ENCODE measurements around the gene PROSER3.
"Not testable (repeated sequence)": the region's sequence is repeated elsewhere in the genome, so short reads cannot be mapped to it uniquely, and the experiment has no call there.

PROSER3 gene

DNA sequence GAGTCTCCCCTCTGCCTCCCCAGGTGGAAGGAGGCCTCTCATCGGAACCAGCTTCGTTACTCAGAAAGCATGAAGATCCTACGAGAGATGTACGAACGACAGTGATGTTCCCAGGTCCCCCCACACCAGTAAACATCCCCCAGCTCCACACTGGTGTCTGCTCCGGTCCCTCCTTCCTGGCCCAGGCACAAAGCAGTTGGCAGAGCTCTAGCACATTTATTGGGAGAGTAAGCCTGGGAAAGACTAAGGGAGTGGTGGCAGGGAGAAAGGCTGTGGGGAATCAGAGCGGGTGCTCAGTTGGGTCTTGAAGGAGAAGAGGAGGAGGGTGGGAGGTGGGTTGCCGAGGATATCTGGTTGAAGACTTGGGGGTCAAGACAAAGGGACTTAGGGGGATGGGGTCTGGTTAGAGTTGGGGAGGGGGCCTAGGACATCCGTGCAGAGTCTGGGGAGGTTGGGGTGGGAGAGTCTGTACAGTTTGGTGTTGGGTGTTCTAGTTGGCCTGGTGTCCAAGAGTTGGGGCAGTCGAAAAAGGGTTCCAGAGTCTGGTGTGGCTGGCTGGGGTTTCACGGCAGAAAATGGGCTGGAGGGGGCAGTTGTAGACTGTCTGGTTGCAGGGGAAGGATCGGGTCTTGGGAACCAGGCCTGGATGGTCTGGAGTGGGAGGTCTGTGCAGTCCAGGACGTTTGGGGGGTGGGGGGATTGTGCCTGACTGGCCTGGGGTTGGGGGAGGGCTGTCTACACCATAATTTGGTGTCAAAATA, 3.4 kb upstream of the PROSER3 start:
- no peak for DNase-seq (ENCODE audit: low spot score)

DNA sequence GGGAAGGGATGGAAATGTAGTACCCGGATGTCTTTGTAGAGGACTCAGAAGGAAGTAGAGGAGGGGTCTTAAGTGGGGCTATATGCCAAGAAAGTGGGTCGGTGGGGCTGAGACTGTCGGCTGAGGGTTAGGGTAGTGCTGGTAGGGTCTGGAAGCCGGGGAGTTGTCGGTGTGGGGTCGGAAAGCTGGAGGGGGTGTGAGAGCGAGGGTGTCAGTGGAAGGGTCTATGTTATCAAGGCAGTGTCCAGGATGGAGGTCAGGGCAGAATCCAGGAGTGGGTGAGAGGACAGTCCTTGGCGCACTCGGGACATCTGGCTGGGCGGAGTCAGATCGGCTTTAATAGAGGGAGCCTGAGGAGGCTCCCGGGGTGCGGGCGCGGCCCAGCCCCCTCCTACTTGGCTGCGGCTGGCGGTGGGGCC, 2.8 kb upstream of the PROSER3 start:
- no peak for DNase-seq (ENCODE audit: low spot score)

DNA sequence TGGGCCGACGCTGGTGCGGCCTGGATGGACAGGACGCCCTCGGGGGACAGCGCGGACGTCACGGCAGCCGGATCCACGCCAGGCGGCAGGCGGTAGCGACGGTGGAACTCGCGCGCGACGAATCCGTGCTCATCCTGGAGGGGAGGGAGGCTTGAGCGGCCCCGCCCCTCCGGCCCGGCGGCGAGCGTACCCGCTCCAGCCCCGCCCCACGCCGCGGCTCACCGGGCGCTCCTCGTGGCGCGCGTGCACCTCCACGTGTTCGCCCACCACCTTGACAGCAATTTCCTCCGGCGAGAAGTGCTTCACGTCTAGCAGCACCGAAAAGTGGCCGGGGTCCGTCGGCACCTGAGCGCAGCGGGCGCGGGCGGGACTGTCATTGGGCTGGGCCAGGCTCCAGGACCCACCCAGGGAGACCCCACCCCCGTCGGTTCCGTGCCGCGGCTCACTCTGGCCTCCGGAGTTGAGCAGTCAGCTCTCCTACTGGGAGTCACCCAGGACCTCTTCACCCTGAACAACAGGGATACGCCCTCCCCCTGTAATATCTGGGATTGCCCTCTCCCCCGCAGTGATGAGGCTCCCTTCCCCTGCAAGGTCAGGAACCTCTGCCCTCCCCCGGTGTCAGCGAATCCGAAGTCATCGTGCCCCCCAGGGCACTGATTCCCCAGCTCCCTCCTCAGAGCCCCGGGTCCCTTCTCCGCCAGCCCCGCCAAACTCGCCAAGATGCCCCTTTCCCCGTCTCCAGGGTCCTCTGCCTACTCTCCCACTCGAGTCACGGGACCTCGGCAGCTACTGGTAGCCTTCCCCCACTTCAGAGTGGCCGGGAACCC, 2.2 kb upstream of the PROSER3 start:
- no peak for DNase-seq (ENCODE audit: low spot score)

DNA sequence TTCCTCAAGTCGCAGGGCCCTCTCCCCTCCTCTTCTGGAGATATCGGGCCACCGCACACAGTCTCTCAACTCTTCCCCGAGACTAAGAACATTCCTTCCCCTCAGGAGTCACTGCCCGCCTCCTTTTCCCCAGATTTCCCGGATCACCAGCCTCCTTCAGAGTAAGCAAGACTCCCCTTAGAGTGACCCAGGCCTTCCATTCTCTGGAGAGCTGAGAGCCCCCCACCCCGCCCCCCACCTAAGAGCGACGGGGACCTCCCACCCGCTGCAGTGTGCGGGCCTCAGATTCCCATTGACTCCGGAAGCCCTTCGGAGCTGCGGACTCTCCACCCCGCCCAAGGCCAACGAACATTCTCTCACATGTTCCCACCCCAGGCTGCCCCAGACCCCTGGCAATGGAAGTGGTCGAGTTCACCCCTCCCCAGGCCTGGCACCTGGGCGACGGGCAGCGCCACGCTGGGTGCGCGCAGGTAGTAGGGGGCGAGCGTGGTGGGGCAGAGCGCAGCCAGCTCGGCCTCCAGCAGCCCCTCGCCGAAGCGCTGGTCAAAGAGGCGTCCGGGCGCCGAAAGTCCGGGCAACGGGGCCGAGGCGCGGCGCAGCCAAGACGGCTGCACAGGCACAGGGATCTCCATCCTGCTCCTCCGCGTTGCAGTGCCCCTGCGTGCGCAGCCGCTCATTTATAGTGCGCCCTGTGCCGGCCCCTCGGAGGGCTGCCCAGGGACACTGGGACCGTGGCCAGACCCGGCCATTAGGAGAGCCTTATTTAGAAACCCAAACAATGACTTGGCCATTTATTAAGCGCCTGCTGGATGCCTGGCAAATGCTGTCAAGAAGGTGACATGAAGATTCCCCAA, 1.4 kb upstream of the PROSER3 start, which contains the start of gene HSPB6:
Gene HSPB6 (minus strand): TSS at position 653 of the 854 bp plus-strand sequence. CDS start 21 bp downstream, at position 632.
- DNase-seq (ENCODE audit: low spot score), result no peak

DNA sequence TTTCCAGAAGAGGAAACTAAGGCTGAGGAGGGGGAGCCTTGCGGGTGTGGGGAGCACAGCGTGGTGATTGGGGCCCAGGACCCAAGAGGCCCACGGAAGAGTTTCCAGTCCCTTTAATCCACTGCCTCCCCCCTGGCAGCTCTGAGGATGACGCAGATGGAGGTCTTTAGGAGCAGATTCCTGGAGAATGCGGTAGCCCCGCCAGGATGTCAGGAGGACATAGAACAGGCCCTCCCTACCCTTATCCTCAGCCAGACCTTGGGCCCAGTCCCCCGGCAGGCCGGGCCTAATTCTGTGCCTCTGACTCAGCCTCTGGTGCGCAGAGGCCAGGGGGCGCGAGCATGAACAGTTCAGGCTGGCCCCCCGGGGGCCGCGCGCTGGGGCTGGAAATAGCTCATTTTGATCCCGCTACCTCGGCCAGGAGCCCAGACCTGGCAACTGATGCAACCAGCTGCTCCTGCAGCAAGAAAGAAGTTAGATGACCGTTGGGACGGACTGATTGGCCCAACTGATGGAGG, 686 bp upstream of the PROSER3 start:
- DNase-seq (ENCODE audit: low spot score), result no peak

DNA sequence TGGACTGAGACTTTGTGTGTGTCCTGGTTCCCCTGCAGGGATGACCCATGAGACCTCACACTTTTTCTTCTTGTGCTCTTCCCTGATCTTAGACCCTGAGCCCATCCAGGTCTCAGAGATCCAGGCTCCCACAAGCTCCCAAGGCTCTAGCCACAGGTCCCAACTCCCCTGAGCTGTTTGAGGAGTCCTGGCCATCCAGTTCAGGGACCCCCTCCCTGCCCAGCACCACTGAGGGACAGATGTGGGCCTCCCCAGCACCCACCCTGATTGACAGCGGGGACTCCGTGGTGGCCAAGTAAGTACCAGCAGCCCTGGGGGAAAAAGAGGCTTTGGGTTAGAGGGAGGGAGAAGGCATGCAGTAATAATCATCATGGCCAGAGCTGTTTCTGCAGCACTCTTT, 1.7 kb downstream of the PROSER3 start:
- no peak for DNase-seq (ENCODE audit: low spot score)

DNA sequence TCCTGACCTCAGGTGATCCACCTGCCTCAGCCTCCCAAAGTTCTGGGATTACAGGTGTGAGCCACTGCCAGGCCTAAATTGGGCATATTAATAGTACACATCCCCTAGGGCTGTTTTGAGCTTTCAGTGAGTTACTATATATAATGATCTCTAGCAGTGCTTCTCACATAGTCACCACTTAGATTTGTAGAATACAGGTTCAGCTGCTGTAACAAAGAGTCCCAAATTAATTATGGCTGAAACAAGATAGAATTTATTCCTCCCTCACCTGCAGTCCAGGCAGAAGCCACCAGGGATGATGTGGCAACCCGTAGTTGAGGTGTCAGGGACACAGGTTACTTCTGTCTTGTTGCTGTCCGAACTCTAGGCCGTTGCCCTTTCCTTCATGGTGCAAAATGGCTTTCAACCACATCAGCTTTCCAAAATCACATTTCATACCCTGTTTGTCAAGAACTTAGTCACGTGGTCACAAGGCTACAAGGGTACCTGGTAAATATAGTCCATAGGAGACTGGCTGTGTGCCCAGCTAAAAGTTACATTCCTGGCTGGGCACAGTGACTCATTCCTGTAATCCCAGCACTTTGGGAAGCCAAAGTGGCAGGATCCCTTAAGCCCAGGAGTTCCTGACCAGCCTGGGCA, 2.9 kb downstream of the PROSER3 start:
- no peak for DNase-seq (ENCODE audit: low spot score)

DNA sequence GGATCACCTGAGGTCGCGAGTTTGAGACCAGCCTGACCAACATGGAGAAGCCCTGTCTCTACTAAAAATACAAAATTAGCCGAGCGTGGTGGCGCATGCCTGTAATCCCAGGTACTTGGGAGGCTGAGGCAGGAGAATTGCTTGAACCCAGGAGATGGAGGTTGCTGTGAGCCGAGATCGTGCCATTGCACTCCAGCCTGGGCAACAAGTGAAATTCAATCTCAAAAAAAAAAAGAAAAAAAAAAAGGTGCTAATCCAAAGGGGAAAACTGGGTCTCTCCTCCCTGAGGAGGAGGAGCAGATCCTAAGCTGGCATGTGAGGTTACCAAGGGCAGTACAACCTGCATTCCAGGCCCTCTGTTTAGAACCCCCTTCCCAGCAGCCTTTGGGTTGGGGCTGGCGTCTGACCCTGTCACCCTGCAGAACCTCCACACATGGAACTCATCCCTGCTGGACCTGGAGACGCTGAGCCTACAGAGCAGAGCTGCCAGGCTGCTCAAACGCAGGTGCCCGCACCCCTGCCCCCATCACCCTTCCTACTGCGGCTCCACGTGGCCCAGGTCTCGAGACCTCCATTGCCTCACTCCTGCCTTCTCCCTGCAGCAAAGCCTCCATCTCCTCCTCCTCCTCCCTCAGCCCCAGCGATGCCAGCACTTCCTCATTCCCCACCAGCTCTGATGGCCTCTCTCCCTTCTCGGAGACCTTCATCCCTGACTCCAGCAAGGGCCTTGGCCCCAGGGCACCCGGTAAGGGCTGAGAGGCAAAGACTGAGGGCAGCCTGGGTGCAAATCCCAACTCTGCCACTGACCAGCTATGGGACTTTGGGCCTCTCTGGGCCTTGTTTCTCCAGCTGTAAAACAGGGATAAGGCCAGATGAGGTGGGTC, 6.7 kb downstream of the PROSER3 start:
- DNase-seq (ENCODE audit: low spot score), result no peak

DNA sequence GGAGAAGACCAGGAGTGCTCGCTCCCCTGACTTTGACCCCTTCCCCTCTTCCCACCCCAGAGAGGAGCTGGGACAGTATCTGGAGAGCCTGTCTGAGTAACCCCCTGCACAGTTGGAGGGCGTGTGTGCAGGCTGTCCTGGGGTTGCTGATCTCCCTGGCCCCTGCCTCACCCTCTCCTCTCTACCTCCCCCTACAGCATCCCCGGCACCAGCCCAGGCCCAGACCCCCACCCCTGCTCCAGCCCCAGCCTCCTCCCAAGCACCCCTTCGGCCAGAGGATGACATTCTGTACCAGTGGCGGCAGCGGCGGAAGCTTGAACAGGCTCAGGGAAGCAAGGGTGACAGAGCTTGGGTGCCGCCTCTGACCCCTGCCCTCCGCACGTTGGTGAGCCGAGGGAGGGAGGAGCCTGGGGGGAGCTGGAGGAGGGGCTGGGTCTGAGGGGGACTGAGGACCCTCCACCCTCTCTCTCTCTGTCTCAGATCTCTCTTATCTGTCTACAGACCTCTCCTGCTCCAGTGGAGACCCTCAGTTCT, 8.7 kb downstream of the PROSER3 start:
- DNase-seq (ENCODE audit: low spot score), result no peak

DNA sequence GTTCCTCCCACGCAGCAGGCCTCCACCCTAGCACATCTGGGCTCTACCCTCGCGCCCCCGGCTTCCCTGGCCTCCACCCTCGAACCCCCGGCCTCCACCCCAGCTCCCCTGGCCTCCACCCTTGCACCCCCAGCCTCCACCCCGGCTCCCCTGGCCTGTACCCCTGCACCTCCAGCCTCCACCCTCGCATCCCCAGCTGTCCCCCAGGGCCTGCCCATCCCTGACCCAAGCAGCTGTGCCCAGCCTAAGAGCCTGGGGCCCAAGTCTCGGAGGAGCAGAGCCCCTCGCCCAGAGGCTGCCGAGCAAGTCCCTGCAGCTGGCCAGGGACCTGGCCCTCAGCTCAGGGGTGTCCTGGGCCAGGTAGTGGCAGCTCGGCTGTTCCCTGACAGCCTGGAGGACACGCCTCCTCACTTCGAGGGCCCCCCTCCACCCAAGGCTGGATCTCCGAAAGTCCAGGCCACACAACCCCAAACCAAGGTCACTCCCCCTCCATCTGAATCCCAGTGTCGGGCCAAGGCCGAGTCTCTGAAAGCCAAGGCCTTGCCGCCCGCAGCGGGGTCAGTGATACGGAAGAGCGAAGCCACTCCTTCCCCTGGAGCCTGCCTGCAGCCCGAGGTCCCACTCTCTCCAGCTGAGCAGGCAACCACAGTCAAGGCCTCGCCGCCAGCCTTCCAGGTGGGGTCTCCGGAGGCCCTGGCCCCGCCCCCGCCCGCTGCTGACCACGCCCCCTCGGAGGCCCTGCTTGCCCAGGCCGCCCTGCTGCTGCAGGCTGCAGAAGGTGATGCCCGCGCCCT, 9.5 kb downstream of the PROSER3 start:
- no peak for DNase-seq (ENCODE audit: low spot score)

DNA sequence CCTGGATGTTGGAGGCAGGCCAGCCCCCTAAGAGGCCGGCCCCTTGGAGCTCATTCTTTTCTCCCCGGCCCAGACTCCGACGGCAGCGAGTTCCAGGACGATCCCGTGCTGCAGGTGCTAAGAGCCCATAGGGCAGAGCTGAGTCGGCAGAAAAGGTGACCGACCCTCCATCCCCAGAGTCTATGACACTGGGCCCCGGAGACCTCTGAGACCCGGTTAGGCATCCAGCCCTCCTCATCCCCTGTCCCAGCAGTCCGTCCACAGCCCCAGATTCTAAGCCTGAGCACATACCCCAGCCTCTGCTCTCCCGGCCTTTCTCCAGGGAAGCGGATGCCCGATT, 10.1 kb downstream of the PROSER3 start:
- DNase-seq (ENCODE audit: low spot score), result no peak

DNA sequence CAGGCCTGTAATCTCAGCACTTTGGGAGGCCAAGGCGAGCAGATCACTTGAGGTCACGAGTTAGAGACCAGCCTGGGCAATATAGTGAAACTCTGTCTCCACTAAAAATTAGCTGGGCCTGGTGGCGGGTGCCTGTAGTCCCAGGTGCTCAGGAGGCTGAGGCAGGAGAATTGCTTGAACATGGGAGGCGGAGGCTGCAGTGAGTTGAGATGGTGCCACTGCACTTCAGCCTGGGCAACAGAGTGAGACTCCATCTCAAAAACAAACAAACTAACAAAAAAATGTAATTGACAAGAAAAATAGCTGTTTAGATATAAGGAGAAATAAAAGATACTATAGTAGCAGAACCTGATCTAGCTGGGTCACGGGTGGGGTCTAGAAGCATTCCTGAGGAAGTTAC, 14.4 kb downstream of the PROSER3 start:
- not testable (repeated sequence) for DNase-seq (ENCODE audit: low spot score)

DNA sequence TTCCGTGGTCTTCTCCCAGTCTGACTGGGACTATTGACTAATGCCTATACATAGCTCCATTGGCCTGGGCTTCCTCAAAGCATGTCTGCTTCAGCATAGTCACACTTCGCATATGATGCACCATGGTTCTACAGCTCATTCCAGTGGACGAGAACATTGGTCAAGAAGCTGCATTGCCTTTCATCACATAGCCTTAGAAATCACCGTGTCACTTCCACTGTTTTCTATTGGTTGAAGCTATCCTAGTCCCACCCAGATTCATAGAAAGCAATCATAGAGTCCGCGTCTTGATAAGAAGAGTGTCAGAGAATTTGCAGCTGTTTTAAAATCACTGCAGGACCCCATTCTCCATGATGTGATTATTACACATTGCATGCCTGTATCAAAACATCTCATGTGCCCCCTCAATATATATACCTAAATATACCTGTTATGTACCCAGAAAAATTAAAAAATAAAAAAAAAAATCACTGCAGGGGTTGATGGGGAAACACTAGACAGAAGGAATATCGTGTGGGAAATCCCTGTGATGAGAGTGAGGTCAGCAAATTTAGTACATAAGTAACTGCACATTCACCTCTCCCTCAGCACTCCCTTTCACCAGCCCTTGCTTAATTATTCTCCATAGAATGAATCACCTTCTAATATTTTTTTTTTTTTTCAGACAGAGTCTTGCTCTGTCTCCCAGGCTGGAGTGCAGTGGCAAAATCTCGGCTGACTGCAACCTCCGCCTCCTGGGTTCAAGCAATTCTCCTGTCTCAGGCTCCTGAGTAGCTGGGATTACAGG, 15.2 kb downstream of the PROSER3 start:
- DNase-seq (ENCODE audit: low spot score), result no peak

DNA sequence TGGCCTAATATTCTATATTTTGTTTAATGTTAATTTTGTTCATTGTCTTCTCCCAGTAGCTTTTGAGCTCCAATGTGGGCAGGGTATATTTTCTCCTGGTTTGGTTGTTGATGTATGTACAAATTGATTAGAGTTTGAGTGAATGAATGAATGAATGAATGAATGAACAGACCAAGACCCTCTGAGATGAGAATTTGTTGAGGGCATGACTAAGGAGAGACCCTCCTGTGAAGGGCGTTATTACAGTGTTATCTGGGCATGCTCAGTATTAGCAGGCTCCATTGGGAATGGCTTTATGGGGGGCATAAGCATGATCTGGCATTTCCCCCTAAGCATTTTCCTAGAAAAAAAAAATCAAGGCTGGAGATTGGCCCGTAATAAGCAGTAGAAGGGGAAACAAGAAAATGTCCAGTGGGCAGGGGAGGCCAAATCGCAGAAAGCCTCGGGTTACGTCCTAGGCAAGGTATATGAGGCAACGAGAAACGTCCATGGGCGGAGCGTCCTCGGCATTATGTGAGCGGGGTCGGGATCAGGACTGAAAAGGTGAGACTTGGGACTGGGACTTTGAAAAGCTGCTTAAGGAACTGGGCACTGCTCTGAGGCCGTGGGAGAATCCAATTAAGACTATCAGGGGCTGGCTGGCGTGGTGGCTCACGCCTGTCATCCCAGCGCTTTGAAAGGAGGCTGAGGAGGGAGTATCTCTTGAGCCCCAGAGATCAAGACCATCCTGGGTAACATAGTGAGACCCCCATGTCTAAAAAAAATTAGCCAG, 16.5 kb downstream of the PROSER3 start:
- DNase-seq (ENCODE audit: low spot score), result no peak

DNA sequence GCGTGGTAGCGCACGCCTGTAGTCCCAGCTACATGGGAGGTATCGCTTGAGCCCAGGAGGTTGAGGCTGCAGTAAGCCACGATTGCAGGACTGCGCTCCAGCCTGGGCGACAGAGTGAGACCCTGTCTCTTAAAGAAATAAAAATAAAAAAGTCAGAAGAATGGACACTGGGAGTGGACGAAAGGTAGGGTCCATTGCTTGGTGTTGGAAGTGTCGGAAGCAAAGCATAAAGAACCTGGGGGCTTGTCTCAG, 17.0 kb downstream of the PROSER3 start:
- DNase-seq (ENCODE audit: low spot score), result no peak

DNA sequence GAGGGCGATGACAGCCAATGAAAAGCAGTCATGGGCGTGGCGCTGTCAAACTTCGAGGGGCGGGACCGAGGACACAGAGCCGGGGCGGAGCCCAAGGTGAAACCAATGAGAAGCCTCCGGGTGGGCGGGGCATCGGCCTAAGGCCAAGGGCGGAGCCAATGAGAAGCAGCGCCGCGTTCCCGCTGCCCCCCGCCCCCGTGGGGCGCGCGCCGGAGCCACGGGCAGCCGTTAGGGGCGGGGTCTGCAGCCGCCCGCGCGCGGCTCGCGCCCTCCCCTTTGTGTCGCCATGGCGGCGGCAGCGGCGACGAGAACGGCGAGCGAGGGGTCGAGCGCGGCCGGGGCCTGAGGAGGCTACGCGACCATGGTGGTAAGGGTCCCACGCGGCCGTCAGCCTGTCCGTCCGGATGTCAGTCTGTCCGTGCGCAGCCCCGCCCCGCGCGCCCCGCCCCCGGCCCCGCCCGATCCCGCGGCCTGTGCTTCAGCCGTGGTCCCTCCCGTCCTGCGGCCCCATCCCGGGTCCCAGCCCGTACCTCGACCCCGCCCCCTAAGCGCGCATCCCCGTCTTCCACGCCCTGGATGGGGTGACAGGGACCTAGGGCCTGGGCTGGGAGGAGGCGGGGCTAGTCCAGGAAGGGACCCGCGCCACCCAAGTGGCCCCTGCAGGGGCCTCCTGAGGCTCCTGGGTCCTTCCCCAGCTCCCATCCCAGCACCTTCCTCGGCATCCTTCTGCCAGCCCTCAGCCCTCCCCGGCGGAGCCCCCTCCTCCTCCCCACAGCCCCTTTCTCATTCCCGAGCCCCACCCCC, 17.5 kb downstream of the PROSER3 start, which contains the start of gene ARHGAP33:
Gene ARHGAP33 (plus strand): TSS at position 267 of the 804 bp plus-strand sequence. CDS start 95 bp downstream, at position 362.
- DNase-seq (ENCODE audit: low spot score), result peak; percentile 98

DNA sequence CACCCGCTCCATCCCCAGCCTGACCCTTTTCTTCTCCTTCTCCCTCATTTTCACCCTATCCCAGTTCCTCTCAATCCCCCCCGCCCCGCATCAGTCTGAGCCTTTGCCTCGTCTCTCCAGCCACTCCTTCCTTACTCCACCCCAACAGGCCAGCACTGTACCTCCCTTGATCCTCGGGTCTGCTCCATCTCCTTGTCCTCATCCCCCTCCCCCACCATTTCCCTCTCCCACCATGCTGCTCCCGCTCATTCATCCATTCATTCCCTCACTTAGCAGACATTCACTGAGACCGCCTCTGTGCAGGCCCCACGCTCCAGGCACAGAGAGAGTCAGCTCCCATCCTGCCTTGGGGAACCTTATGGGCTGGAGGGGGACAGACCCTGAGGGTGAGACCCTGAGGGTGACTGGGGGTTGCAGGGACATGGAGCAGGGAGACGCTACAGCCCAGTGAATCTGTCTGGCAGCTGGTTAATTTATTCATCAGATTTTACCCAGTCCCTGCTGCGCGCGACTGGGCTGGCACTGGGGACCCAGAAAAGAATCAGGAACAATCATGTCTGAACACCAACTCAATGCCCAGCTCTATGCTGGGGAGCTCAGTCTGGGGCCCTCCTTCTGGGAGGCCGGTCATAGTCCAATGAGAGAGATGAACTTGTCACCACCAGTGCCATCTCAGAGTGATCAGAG, 18.3 kb downstream of the PROSER3 start:
- DNase-seq (ENCODE audit: low spot score), result no peak
